ENCODE data around the gene CAMTA1.

DNA sequence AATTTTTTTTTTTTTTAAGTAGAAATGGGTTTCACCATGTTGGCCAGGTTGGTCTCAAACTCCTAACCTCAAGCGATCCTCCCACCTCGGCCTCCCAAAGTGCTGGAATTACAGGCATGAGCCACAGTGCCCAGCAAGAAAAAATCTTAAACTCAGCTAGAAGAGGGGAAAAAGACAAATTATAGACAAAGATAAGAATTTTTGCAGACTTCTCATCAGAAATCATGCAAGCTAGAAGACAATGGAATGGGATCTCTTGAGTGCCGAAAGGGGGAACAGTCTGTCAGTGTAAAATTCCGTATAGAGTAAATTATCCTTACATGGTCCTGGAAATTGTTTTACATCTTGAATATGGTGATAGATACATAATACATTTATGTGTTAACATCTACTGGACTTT is 294.4 kb downstream of the CAMTA1 start:
- TF ChIP-seq, protein P1, sequence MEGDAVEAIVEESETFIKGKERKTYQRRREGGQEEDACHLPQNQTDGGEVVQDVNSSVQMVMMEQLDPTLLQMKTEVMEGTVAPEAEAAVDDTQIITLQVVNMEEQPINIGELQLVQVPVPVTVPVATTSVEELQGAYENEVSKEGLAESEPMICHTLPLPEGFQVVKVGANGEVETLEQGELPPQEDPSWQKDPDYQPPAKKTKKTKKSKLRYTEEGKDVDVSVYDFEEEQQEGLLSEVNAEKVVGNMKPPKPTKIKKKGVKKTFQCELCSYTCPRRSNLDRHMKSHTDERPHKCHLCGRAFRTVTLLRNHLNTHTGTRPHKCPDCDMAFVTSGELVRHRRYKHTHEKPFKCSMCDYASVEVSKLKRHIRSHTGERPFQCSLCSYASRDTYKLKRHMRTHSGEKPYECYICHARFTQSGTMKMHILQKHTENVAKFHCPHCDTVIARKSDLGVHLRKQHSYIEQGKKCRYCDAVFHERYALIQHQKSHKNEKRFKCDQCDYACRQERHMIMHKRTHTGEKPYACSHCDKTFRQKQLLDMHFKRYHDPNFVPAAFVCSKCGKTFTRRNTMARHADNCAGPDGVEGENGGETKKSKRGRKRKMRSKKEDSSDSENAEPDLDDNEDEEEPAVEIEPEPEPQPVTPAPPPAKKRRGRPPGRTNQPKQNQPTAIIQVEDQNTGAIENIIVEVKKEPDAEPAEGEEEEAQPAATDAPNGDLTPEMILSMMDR (IDR thresholded peaks at IDR 0.05) = no peak
- no peak for TF ChIP-seq POLR2AphosphoS5 (IDR thresholded peaks at IDR 0.05)
- TF ChIP-seq POLR2A (IDR thresholded peaks at IDR 0.05) = no peak
- TF ChIP-seq EP300 (IDR thresholded peaks at IDR 0.05) = no peak

Measured in upper lobe of left lung (tissue), 4 donors.